ENCODE measurements around the gene DPH7. TPM values are rescaled to one million over a fixed set of nuclear protein-coding genes. Genes with fewer than 3 reads are reported as not detected.
A peak's percentile ranks its signal among the peaks of the same experiment; 100 is the strongest.
"Not testable (repeated sequence)": the region's sequence is repeated elsewhere in the genome, so short reads cannot be mapped to it uniquely, and the experiment has no call there.

Gene DPH7
- total and polyA plus RNA-seq, 10 donors: 31.7 to 80.5 (median 41.2) TPM

DNA sequence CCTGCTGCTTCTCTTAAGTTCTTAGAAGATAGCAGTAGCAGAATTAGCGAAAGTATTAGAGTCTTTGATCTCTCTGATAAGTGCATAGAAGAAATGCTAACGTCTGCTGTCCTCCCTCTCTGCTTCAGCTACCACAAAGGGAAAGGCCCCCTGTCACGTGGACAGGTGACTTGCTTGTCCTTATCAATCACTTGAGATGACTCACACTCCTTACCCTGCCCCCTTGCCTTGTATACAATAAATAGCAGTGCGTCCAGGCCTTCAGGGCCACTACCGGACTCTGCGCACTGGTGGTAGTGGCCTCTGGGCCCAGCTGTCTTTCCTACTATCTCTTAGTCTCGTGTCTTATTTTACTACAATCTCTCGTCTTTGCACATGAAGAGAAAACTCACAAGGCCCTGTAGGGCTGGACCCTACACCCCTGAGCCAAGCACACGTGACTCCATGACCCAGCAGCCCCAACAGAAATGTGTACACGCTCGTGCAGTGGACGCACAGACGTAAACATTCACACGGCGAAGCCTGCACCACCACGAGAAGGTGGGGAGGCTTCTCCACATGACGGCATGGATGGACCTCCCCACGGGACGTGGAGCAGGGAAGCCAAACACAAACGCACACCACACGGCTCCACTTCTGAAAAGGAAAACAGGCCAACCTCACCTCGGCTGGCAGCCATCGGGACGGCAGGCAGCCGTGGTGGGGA lies 66.8 kb downstream of the DPH7 start:
- TF ChIP-seq POLR2A (IDR thresholded peaks at IDR 0.05): no peak
- TF ChIP-seq, protein P1, sequence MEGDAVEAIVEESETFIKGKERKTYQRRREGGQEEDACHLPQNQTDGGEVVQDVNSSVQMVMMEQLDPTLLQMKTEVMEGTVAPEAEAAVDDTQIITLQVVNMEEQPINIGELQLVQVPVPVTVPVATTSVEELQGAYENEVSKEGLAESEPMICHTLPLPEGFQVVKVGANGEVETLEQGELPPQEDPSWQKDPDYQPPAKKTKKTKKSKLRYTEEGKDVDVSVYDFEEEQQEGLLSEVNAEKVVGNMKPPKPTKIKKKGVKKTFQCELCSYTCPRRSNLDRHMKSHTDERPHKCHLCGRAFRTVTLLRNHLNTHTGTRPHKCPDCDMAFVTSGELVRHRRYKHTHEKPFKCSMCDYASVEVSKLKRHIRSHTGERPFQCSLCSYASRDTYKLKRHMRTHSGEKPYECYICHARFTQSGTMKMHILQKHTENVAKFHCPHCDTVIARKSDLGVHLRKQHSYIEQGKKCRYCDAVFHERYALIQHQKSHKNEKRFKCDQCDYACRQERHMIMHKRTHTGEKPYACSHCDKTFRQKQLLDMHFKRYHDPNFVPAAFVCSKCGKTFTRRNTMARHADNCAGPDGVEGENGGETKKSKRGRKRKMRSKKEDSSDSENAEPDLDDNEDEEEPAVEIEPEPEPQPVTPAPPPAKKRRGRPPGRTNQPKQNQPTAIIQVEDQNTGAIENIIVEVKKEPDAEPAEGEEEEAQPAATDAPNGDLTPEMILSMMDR (IDR thresholded peaks at IDR 0.05 in 8 of 11, conservative IDR thresholded peaks at IDR 0.05 in 3 of 11): no peak
- TF ChIP-seq POLR2AphosphoS5 (IDR thresholded peaks at IDR 0.05): no peak
- H3K27ac ChIP-seq: no peak overlapping the region
- peak; percentile 51 for DNase-seq
- peaks cover 0 to 7% (median 0%) of the 10 kb centered on the region in 6 donors for H3K36me3 ChIP-seq
- H3K4me1 ChIP-seq: no peaks in the 10 kb centered on the region
- no peaks in the 10 kb centered on the region for H3K9me3 ChIP-seq
- intact Hi-C loops (cut with DNase I; ENCODE audit: low total_unique reads): no loop called here
- H3K27me3 ChIP-seq (replicated peaks in 1 of 7): no peaks in the 10 kb centered on the region
- no peak overlapping the region for H3K4me3 ChIP-seq
- 86 to 94% (median 92%) methylated on average over 25 of the region's 25 CpGs for WGBS, 5 donors

DNA sequence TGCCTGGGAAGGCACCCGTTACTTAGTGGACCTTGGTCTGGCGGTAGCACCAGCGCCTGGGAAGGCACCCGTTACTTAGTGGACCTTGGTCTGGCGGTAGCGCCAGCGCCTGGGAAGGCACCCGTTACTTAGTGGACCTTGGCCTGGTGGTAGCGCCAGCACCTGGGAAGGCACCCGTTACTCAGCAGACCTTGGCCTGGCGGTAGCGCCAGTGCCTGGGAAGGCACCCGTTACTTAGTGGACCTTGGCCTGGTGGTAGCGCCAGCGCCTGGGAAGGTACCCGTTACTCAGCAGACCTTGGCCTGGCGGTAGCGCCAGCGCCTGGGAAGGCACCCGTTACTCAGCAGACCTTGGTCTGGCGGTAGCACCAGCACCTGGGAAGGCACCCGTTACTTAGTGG lies 67.6 kb downstream of the DPH7 start:
- H3K4me3 ChIP-seq; H3K4me1 ChIP-seq; H3K27ac ChIP-seq; intact Hi-C loops (cut with DNase I; ENCODE audit: low total_unique reads); H3K36me3 ChIP-seq; H3K27me3 ChIP-seq (replicated peaks in 1 of 7); H3K9me3 ChIP-seq: not testable (repeated sequence)
- DNase-seq: peak; percentile 55
- 86 to 98% (median 94%) methylated on average over 17 to 22 of the region's 22 CpGs for whole genome bisulfite sequencing, 5 donors

DNA sequence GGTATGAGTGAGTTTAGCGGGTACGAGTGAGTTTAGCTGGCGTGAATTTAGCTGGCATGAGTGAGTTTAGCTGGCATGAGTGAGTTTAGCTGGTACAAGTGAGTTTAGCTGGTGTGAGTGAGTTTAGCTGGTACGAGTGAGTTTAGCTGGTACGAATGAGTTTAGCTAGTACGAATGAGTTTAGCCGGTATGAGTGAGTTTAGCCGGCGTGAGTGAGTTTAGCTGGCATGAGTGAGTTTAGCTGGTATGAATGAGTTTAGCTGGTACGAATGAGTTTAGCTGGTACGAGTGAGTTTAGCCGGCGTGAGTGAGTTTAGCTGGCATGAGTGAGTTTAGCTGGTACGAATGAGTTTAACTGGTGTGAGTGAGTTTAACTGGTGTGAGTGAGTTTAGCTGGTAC lies 69.5 kb downstream of the DPH7 start:
- TF ChIP-seq, protein P1 (IDR thresholded peaks at IDR 0.05 in 8 of 11, conservative IDR thresholded peaks at IDR 0.05 in 3 of 11): no peak
- no peak for TF ChIP-seq POLR2AphosphoS5 (IDR thresholded peaks at IDR 0.05)
- no peak for TF ChIP-seq POLR2A (IDR thresholded peaks at IDR 0.05)
- H3K9me3 ChIP-seq: no peaks in the 10 kb centered on the region
- 83 to 94% (median 87%) methylated on average over 14 of the region's 14 CpGs for WGBS, 5 donors
- no peak for DNase-seq
- no peak overlapping the region for H3K4me3 ChIP-seq
- H3K27me3 ChIP-seq (replicated peaks in 1 of 7): no peaks in the 10 kb centered on the region
- no peaks in the 10 kb centered on the region for H3K4me1 ChIP-seq
- peaks cover 0 to 7% (median 0%) of the 10 kb centered on the region in 6 donors for H3K36me3 ChIP-seq
- intact Hi-C loops (cut with DNase I; ENCODE audit: low total_unique reads): no loop called here
- no peak overlapping the region for H3K27ac ChIP-seq

DNA sequence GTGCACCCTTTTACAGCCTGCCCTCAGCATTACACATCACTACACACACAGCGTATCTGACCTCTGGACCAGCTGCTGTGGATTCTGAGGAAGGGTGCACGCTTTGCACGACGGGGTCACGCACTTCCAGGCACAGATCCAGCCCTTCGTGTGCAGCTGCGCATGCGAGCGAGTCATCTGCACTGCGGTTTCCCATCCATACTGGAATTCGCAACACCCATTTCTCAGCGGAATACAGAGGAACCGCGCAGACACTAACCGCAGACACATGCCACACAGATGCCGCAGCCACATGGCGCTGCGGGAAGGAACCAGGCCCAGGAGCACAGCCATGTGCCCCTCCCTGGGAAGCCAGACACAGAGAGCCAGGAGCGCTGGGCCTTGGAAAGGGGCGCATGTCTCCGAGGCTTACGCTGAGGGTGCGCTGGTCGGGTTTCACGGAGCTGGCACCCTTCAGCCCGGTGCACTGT lies 72.0 kb downstream of the DPH7 start:
- intact Hi-C loops (cut with DNase I; ENCODE audit: low total_unique reads): no loop called here
- WGBS, 5 donors: 86 to 94% (median 90%) methylated on average over 22 to 26 of the region's 26 CpGs
- TF ChIP-seq, protein P1 (IDR thresholded peaks at IDR 0.05 in 8 of 11, conservative IDR thresholded peaks at IDR 0.05 in 3 of 11): no peak
- TF ChIP-seq POLR2AphosphoS5 (IDR thresholded peaks at IDR 0.05) (no peak), POLR2A (IDR thresholded peaks at IDR 0.05) (no peak)

More for the DNA sequence above, 72.0 kb downstream of the DPH7 start:
- H3K4me1 ChIP-seq: no peaks in the 10 kb centered on the region
- peak; percentile 56 for DNase-seq
- H3K4me3 ChIP-seq: no peak overlapping the region
- H3K27ac ChIP-seq: no peak overlapping the region
- H3K27me3 ChIP-seq (replicated peaks in 1 of 7): no peaks in the 10 kb centered on the region
- H3K9me3 ChIP-seq: peaks cover 0 to 5% (median 0%) of the 10 kb centered on the region in 8 donors
- peaks cover 0 to 9% (median 0%) of the 10 kb centered on the region in 6 donors for H3K36me3 ChIP-seq

Data from spleen (tissue), 11 donors.